Progenitor cell of endocrine pancreas (in vitro differentiated cells): Measurements from ENCODE around the gene SPOCK1. TPM values are rescaled to one million over a fixed set of nuclear protein-coding genes. Genes with fewer than 3 reads are reported as not detected.

Experiments
- DNase-seq: peaks from one replicate; pipeline ENCODE4 v3.0.0; 2021; ENCODE audit warnings: low spot score; ENCODE audit not compliant: unreplicated experiment
- H3K27ac Mint-ChIP-seq: 2 replicates; pipeline ENCODE4 v1.8.0; 2021; ENCODE audit warnings: mild to moderate bottlenecking, moderate library complexity, mixed read lengths
- H3K27me3 Mint-ChIP-seq: 2 replicates; pipeline ENCODE4 v1.8.0; 2021; ENCODE audit warnings: mixed read lengths
- H3K36me3 Mint-ChIP-seq: 2 replicates; pipeline ENCODE4 v1.8.0; 2022; ENCODE audit warnings: mixed read lengths; ENCODE audit not compliant: insufficient read depth
- H3K4me1 Mint-ChIP-seq: 2 replicates; pipeline ENCODE4 v1.8.0; 2021; ENCODE audit warnings: low read depth, mixed read lengths
- H3K4me3 Mint-ChIP-seq: 2 replicates; pipeline ENCODE4 v1.8.0; 2021; ENCODE audit warnings: low read depth, mild to moderate bottlenecking, moderate library complexity, mixed read lengths
- H3K9me3 Mint-ChIP-seq: 2 replicates; pipeline ENCODE4 v1.8.0; 2021; ENCODE audit warnings: low read depth, mixed read lengths
- total RNA-seq: library from RNA; stranded (reverse); gene quantifications from 2 replicates; pipeline ENCODE4 v1.2.1, GENCODE V29; 2021
- TF ChIP-seq, protein P1 (sequence below): fragments of 200-600 bp; sonication (generic); IDR thresholded peaks from one replicate; pipeline ENCODE4 v1.5.0; 2021; ENCODE audit warnings: antibody characterized with exemption, mild to moderate bottlenecking; ENCODE audit not compliant: unreplicated experiment

The SPOCK1 gene
- total RNA-seq, 1 donor from 2014 or later, result 41.4 TPM

DNA sequence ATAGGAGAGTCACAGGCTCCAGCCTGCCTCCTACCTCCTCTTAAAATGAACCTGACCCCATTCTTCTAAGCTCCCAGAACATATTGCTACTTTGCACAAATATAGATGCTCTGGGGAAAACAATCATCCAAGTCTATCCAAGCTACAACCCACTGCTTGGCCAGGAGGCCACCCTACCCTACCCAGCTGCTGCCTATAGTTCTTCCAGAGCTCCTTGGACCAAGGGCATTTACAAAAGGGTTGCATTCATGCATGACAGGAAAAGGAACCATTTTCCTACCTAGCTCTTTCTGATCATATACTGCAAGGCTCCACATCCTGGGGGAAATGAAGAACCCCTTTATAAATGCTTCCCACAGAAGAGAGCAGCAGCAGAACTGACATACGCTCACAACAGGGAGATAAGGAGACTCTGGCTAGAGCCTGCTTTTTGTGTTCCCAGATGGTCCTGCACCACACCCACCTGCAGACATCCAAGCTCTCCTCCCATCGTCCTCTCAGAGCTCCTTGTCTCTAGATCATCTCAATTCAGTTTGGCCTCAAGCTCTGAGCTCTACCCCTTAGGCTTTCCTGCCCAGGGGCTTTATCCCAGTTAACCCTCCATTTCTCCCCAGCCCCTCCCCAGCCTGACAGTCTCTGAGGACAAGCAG is 185.5 kb downstream of the SPOCK1 start:
- H3K4me3 Mint-ChIP-seq, result no peak overlapping the region
- no peak for DNase-seq
- H3K36me3 Mint-ChIP-seq, result no peaks in the 10 kb centered on the region
- TF ChIP-seq, protein P1, sequence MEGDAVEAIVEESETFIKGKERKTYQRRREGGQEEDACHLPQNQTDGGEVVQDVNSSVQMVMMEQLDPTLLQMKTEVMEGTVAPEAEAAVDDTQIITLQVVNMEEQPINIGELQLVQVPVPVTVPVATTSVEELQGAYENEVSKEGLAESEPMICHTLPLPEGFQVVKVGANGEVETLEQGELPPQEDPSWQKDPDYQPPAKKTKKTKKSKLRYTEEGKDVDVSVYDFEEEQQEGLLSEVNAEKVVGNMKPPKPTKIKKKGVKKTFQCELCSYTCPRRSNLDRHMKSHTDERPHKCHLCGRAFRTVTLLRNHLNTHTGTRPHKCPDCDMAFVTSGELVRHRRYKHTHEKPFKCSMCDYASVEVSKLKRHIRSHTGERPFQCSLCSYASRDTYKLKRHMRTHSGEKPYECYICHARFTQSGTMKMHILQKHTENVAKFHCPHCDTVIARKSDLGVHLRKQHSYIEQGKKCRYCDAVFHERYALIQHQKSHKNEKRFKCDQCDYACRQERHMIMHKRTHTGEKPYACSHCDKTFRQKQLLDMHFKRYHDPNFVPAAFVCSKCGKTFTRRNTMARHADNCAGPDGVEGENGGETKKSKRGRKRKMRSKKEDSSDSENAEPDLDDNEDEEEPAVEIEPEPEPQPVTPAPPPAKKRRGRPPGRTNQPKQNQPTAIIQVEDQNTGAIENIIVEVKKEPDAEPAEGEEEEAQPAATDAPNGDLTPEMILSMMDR, result no peak
- no peaks in the 10 kb centered on the region for H3K4me1 Mint-ChIP-seq
- peaks cover 43% of the 10 kb centered on the region for H3K27me3 Mint-ChIP-seq
- H3K9me3 Mint-ChIP-seq, result no peaks in the 10 kb centered on the region
- no peak overlapping the region for H3K27ac Mint-ChIP-seq

DNA sequence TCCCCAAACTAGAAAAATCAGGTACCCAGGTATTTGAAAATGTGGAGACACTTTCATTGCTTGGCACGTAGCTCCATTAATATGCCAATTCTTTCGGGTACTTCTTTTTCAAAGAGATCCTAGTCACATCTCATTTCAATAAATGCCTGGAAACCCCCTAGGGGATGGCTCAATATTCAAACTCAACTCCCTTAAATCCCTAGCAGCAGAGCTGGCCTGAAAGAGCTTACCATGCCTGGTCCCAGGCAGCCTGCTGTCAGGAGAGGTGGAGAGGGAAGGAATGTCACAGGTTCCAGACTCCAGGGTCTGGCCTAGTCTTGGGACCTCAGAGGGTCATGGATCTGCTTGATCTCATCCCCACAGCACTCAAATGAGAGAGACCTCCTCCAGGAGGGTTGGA is 187.1 kb downstream of the SPOCK1 start:
- TF ChIP-seq, protein P1, result no peak
- no peak overlapping the region for H3K4me3 Mint-ChIP-seq
- H3K27me3 Mint-ChIP-seq, result peaks cover 28% of the 10 kb centered on the region
- peaks cover 3% of the 10 kb centered on the region for H3K4me1 Mint-ChIP-seq
- no peak overlapping the region for H3K27ac Mint-ChIP-seq
- H3K9me3 Mint-ChIP-seq, result no peaks in the 10 kb centered on the region
- no peaks in the 10 kb centered on the region for H3K36me3 Mint-ChIP-seq
- no peak for DNase-seq

DNA sequence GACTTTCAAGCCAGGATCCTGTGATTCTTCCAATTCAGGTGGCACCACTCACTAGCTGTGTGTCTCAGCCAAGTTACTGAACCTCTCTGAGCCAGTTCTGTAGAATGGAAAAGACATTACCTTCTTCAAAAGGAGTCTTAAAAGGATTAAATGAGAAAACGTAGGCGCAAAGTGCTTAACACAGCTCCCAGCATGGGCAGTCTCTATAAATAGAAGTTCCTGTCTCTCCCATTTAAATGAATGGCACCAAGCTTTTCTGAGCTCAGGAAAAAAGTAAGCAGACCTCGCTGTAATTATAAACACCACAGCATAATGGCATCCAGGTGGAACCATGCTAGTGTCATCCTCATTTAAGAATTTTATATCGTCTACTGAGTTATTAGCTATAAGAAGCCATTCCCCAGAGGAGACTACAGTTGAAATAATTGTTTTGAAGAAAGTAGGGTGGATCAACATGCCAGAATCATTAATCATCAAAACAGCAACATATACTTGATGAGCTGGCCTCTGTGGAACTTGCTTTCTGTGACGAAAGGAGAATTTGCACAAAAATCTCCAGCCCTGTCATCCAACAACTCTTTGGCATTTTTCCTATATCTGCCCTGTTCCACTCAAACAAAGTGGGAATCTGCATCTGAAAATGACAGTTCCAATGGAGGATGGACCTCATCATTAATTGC is 188.9 kb downstream of the SPOCK1 start:
- Mint-ChIP-seq H3K4me3 (no peak overlapping the region), H3K4me1 (peaks cover 8% of the 10 kb centered on the region), H3K27ac (no peak overlapping the region), H3K36me3 (no peaks in the 10 kb centered on the region), H3K9me3 (no peaks in the 10 kb centered on the region), H3K27me3 (peaks cover 12% of the 10 kb centered on the region)
- DNase-seq, result no peak
- TF ChIP-seq, protein P1, result no peak

DNA sequence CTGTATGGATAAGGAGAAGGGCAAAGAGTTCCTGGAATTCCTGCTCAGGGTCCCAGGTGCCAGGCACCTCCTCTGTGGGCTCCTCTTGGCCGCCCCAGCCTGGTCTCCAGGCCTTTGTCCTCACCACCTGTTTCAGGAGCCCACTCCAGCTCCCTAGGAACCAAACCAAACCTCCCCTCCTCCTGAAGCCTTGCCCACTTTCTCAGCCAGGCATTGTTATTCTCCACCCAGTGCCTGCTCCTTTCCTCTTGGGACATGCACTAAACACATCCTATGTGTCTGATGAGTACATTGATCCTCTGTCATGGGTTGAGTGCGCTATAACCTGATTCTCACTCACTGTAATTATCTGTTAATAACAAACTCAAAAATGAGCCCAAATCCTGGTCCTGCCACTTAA is 189.8 kb downstream of the SPOCK1 start:
- TF ChIP-seq, protein P1, result no peak
- H3K9me3 Mint-ChIP-seq, result no peaks in the 10 kb centered on the region
- H3K4me3 Mint-ChIP-seq, result no peak overlapping the region
- no peak overlapping the region for H3K27ac Mint-ChIP-seq
- H3K36me3 Mint-ChIP-seq, result no peaks in the 10 kb centered on the region
- DNase-seq, result no peak
- peaks cover 5% of the 10 kb centered on the region for H3K27me3 Mint-ChIP-seq
- peaks cover 8% of the 10 kb centered on the region for H3K4me1 Mint-ChIP-seq

GRCh38 chr5:137308311-137308710 is 190.8 kb downstream of the SPOCK1 start:
- no peaks in the 10 kb centered on the region for H3K36me3 Mint-ChIP-seq
- no peaks in the 10 kb centered on the region for H3K9me3 Mint-ChIP-seq
- no peak for DNase-seq
- H3K27me3 Mint-ChIP-seq, result no peaks in the 10 kb centered on the region
- TF ChIP-seq, protein P1, result no peak
- no peak overlapping the region for H3K4me3 Mint-ChIP-seq
- peaks cover 12% of the 10 kb centered on the region for H3K4me1 Mint-ChIP-seq
- H3K27ac Mint-ChIP-seq, result no peak overlapping the region
